Measurements from ENCODE around the gene ZNF678.

- no peak for TF ChIP-seq CTCF (conservative IDR thresholded peaks at IDR 0.05 in 1 of 2, IDR thresholded peaks at IDR 0.05 in 1 of 2; ENCODE audit: low read depth in 1 of 2, low read length in 2 of 2)
- TF ChIP-seq EZH2 (IDR thresholded peaks at IDR 0.05; ENCODE audit: low read length, missing control alignments), result no peak
Measured at GRCh38 chr1:227572752-227573151, 9.4 kb downstream of the ZNF678 start.
